GM20000 (cell line): ENCODE results near the gene RP9.
A peak's percentile ranks its signal among the peaks of the same experiment; 100 is the strongest.
"Not testable (repeated sequence)": the region's sequence is repeated elsewhere in the genome, so short reads cannot be mapped to it uniquely, and the experiment has no call there.

Experiments
- DNase-seq: peaks from one replicate; pipeline ENCODE4 v3.0.0; 2012; ENCODE audit warnings: low spot score
- CTCF ChIP-seq: IDR thresholded peaks from 2 replicates; pipeline ENCODE4 v1.5.1; 2012; ENCODE audit warnings: mild to moderate bottlenecking, control low read depth; ENCODE audit errors: extremely low read depth, missing control alignments

The RP9 gene

GRCh38 chr7:33107136-33108066, 1.8 kb downstream of the RP9 start:
- TF ChIP-seq CTCF, result peak; percentile 60
- peak; percentile 60 for DNase-seq

- no peak for DNase-seq
- no peak for TF ChIP-seq CTCF
Measured at GRCh38 chr7:33101906-33102305, 7.3 kb downstream of the RP9 start.

- TF ChIP-seq CTCF, result no peak
- no peak for DNase-seq
Measured at GRCh38 chr7:33100770-33101169, 8.4 kb downstream of the RP9 start.

GRCh38 chr7:33099154-33099940, 9.9 kb downstream of the RP9 start:
- no peak for TF ChIP-seq CTCF
- DNase-seq, result no peak

GRCh38 chr7:33094745-33095275, 14.4 kb downstream of the RP9 start:
- DNase-seq, result not testable (repeated sequence)

GRCh38 chr7:33093266-33093665, 15.9 kb downstream of the RP9 start:
- DNase-seq, result no peak
- TF ChIP-seq CTCF, result no peak

GRCh38 chr7:33091641-33092191, 17.5 kb downstream of the RP9 start:
- TF ChIP-seq CTCF, result no peak
- no peak for DNase-seq
